ENCODE measurements around the gene PDILT.
"Not testable (repeated sequence)": the region's sequence is repeated elsewhere in the genome, so short reads cannot be mapped to it uniquely, and the experiment has no call there.

Gene PDILT

DNA sequence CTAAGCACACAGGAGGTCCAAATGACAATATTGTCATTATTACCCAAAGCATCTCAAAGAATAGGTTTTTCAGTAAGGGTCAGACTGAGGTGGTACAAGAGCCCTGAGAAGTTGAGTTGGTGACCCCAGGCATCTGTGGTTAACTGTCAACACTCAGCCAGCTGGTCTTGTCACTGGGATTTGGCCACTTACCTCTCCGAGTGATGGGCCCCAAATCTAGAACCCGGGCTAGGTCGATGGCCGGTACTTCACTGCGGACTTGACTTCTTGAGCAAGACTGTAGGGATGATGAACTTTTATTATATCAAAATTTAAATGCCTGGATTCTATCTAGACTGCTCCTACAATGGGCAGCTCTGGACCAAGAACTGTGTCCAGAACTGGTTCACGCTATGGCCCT, 88.8 kb downstream of the PDILT start:
- Histone ChIP-seq H3K4ac (ENCODE audit: low read length) (no peak overlapping the region), H3K14ac (ENCODE audit: low read length) (no peak overlapping the region), H3K18ac (ENCODE audit: low read length) (no peak overlapping the region), H4K91ac (ENCODE audit: low read depth, low read length, poor library complexity) (no peak overlapping the region), H3K4me2 (ENCODE audit: insufficient read depth, low read length, poor library complexity, severe bottlenecking) (no peak overlapping the region), H3K4me3 (ENCODE audit: low read length in 2 of 2) (no peak overlapping the region), H2BK5ac (ENCODE audit: low read length) (no peak overlapping the region), H2AFZ (ENCODE audit: low read length) (no peak overlapping the region), H2BK12ac (ENCODE audit: low read length) (no peak overlapping the region), H2AK5ac (ENCODE audit: low read depth, low read length) (no peak overlapping the region), H3K27me3 (ENCODE audit: control insufficient read depth in 3 of 3, insufficient read depth in 3 of 3, low read depth in 1 of 3, low read length in 3 of 3) (no peaks in the 10 kb centered on the region), H2BK120ac (ENCODE audit: low read depth, low read length) (no peak overlapping the region), H3K36me3 (replicated peaks in 1 of 2; ENCODE audit: control insufficient read depth in 2 of 2, insufficient read depth in 2 of 2, low read length in 2 of 2) (no peaks in the 10 kb centered on the region), H3K23ac (ENCODE audit: low read depth, low read length, poor library complexity) (no peak overlapping the region), H4K8ac (ENCODE audit: low read depth, low read length) (no peak overlapping the region), H2BK15ac (ENCODE audit: low read length) (no peak overlapping the region), H3K27ac (replicated peaks; ENCODE audit: low read length) (no peak overlapping the region), H3K9ac (ENCODE audit: low read depth, low read length, poor library complexity) (no peak overlapping the region), H3K79me1 (ENCODE audit: low read depth, low read length) (no peaks in the 10 kb centered on the region), H3K9me3 (replicated peaks in 1 of 2; ENCODE audit: control insufficient read depth in 2 of 2, insufficient read depth in 1 of 2, low read depth in 1 of 2, low read length in 2 of 2) (no peaks in the 10 kb centered on the region), H3K4me1 (ENCODE audit: control insufficient read depth in 2 of 2, insufficient read depth in 1 of 2, low read depth in 1 of 2, low read length in 2 of 2) (no peaks in the 10 kb centered on the region)
- no peak for DNase-seq (ENCODE audit: low spot score)
- no CpG with 5 or more reads among the region's 6 CpGs for WGBS, 2 donors (ENCODE audit: extremely low coverage in 2 of 2, insufficient read length in 2 of 2, insufficient replicate concordance in 1 of 2)

DNA sequence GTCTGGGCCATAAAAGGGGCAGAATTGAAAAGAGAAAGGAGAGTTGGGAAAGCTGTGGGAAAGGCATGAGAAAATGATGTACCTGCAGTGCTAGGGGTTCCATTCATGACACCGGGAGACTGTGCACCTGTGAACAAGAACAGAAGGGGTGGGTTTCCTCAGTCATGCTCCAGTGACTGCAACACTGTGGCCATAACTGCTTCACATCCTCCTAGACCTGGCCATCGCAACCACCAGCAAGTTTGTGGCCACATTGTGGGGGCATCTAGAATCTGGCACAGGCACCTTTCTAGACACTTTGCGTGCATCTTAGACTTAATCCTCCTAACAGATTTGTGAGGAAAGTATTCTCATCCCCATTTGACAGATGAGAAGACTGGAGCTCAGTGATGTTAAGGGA, 90.0 kb downstream of the PDILT start:
- H2BK120ac ChIP-seq (ENCODE audit: low read depth, low read length) = no peak overlapping the region
- no peaks in the 10 kb centered on the region for H3K79me1 ChIP-seq (ENCODE audit: low read depth, low read length)
- H3K23ac ChIP-seq (ENCODE audit: low read depth, low read length, poor library complexity) = no peak overlapping the region
- no peak overlapping the region for H4K8ac ChIP-seq (ENCODE audit: low read depth, low read length)
- no CpG with 5 or more reads among the region's 3 CpGs for WGBS, 2 donors (ENCODE audit: extremely low coverage in 2 of 2, insufficient read length in 2 of 2, insufficient replicate concordance in 1 of 2)
- H3K27me3 ChIP-seq (ENCODE audit: control insufficient read depth in 3 of 3, insufficient read depth in 3 of 3, low read depth in 1 of 3, low read length in 3 of 3) = no peaks in the 10 kb centered on the region
- H3K4ac ChIP-seq (ENCODE audit: low read length) = no peak overlapping the region
- no peak overlapping the region for H3K4me2 ChIP-seq (ENCODE audit: insufficient read depth, low read length, poor library complexity, severe bottlenecking)
- H3K4me3 ChIP-seq (ENCODE audit: low read length in 2 of 2) = no peak overlapping the region
- no peaks in the 10 kb centered on the region for H3K36me3 ChIP-seq (replicated peaks in 1 of 2; ENCODE audit: control insufficient read depth in 2 of 2, insufficient read depth in 2 of 2, low read length in 2 of 2)
- no peak overlapping the region for H2AFZ ChIP-seq (ENCODE audit: low read length)
- H3K9ac ChIP-seq (ENCODE audit: low read depth, low read length, poor library complexity) = no peak overlapping the region
- H3K14ac ChIP-seq (ENCODE audit: low read length) = no peak overlapping the region
- H3K4me1 ChIP-seq (ENCODE audit: control insufficient read depth in 2 of 2, insufficient read depth in 1 of 2, low read depth in 1 of 2, low read length in 2 of 2) = no peaks in the 10 kb centered on the region
- H2AK5ac ChIP-seq (ENCODE audit: low read depth, low read length) = no peak overlapping the region
- H3K9me3 ChIP-seq (replicated peaks in 1 of 2; ENCODE audit: control insufficient read depth in 2 of 2, insufficient read depth in 1 of 2, low read depth in 1 of 2, low read length in 2 of 2) = no peaks in the 10 kb centered on the region
- DNase-seq (ENCODE audit: low spot score) = no peak
- no peak overlapping the region for H2BK5ac ChIP-seq (ENCODE audit: low read length)
- H3K18ac ChIP-seq (ENCODE audit: low read length) = no peak overlapping the region
- no peak overlapping the region for H4K91ac ChIP-seq (ENCODE audit: low read depth, low read length, poor library complexity)
- no peak overlapping the region for H3K27ac ChIP-seq (replicated peaks; ENCODE audit: low read length)
- H2BK12ac ChIP-seq (ENCODE audit: low read length) = no peak overlapping the region
- H2BK15ac ChIP-seq (ENCODE audit: low read length) = no peak overlapping the region

DNA sequence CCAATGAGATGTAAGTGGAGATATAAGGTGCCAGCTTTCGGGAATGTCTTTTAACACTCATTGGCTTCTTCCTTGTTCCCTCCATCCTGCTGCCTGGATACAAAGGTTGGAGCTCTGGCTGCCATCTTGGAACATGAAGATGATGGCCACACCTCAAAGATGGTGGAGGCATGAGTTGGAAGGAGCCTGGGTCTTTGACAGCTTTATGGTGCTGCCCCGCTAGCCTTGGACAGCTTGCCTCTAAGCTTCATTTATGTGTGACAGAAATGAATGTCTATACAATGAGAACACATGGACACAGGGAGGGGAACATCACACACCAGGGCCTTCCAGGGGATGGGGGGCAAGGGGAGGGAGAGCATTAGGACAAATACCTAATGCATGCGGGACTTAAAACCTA, 90.8 kb downstream of the PDILT start:
- Histone ChIP-seq H3K9me3 (replicated peaks in 1 of 2; ENCODE audit: control insufficient read depth in 2 of 2, insufficient read depth in 1 of 2, low read depth in 1 of 2, low read length in 2 of 2) (no peaks in the 10 kb centered on the region), H2BK12ac (ENCODE audit: low read length) (no peak overlapping the region), H3K9ac (ENCODE audit: low read depth, low read length, poor library complexity) (no peak overlapping the region), H2AFZ (ENCODE audit: low read length) (no peak overlapping the region), H3K4ac (ENCODE audit: low read length) (no peak overlapping the region), H3K4me1 (ENCODE audit: control insufficient read depth in 2 of 2, insufficient read depth in 1 of 2, low read depth in 1 of 2, low read length in 2 of 2) (no peaks in the 10 kb centered on the region), H3K23ac (ENCODE audit: low read depth, low read length, poor library complexity) (no peak overlapping the region), H3K36me3 (replicated peaks in 1 of 2; ENCODE audit: control insufficient read depth in 2 of 2, insufficient read depth in 2 of 2, low read length in 2 of 2) (no peaks in the 10 kb centered on the region), H4K91ac (ENCODE audit: low read depth, low read length, poor library complexity) (no peak overlapping the region), H2BK120ac (ENCODE audit: low read depth, low read length) (no peak overlapping the region), H3K27ac (replicated peaks; ENCODE audit: low read length) (no peak overlapping the region), H3K14ac (ENCODE audit: low read length) (no peak overlapping the region), H3K79me1 (ENCODE audit: low read depth, low read length) (no peaks in the 10 kb centered on the region), H3K4me2 (ENCODE audit: insufficient read depth, low read length, poor library complexity, severe bottlenecking) (no peak overlapping the region), H2BK15ac (ENCODE audit: low read length) (no peak overlapping the region), H2BK5ac (ENCODE audit: low read length) (no peak overlapping the region), H4K8ac (ENCODE audit: low read depth, low read length) (no peak overlapping the region), H2AK5ac (ENCODE audit: low read depth, low read length) (no peak overlapping the region), H3K27me3 (ENCODE audit: control insufficient read depth in 3 of 3, insufficient read depth in 3 of 3, low read depth in 1 of 3, low read length in 3 of 3) (no peaks in the 10 kb centered on the region), H3K18ac (ENCODE audit: low read length) (no peak overlapping the region), H3K4me3 (ENCODE audit: low read length in 2 of 2) (no peak overlapping the region)
- no CpG with 5 or more reads among the region's 3 CpGs for WGBS, 2 donors (ENCODE audit: extremely low coverage in 2 of 2, insufficient read length in 2 of 2, insufficient replicate concordance in 1 of 2)
- DNase-seq (ENCODE audit: low spot score) = no peak

DNA sequence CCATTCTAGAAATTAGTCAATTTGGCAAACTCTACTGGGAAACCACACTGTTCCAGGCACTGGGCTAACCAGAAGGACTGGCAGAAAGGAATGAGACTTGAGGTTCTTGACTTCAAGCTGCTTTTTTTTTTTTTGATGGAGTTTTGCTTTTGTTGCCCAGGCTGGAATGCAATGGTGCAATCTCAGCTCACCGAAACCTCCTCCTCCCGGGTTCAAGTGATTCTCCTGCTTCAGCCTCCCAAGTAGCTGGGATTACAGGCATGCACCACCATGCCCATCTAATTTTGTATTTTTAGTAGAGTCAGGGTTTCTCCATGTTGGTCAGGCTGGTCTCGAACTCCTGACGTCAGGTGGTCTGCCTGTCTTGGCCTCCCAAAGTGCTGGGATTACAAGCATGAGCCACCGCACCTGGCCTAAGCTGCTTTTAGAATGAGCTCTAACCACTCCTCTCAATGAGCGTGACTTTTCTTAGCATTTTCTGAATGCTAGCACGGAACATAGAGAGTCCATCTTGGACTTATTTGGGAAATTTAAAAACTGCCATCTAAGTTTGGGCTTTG, 91.9 kb downstream of the PDILT start:
- not testable (repeated sequence) for DNase-seq (ENCODE audit: low spot score)

More for the DNA sequence above, 91.9 kb downstream of the PDILT start:
- not testable (repeated sequence) for H3K9me3 ChIP-seq (replicated peaks in 1 of 2; ENCODE audit: control insufficient read depth in 2 of 2, insufficient read depth in 1 of 2, low read depth in 1 of 2, low read length in 2 of 2); H3K4ac ChIP-seq (ENCODE audit: low read length); H3K36me3 ChIP-seq (replicated peaks in 1 of 2; ENCODE audit: control insufficient read depth in 2 of 2, insufficient read depth in 2 of 2, low read length in 2 of 2); H2BK12ac ChIP-seq (ENCODE audit: low read length); H3K79me1 ChIP-seq (ENCODE audit: low read depth, low read length); H3K27me3 ChIP-seq (ENCODE audit: control insufficient read depth in 3 of 3, insufficient read depth in 3 of 3, low read depth in 1 of 3, low read length in 3 of 3); H2BK120ac ChIP-seq (ENCODE audit: low read depth, low read length); H4K91ac ChIP-seq (ENCODE audit: low read depth, low read length, poor library complexity); H3K4me1 ChIP-seq (ENCODE audit: control insufficient read depth in 2 of 2, insufficient read depth in 1 of 2, low read depth in 1 of 2, low read length in 2 of 2); H3K9ac ChIP-seq (ENCODE audit: low read depth, low read length, poor library complexity); H3K4me3 ChIP-seq (ENCODE audit: low read length in 2 of 2); H2AFZ ChIP-seq (ENCODE audit: low read length); H3K27ac ChIP-seq (replicated peaks; ENCODE audit: low read length); H4K8ac ChIP-seq (ENCODE audit: low read depth, low read length); H2BK15ac ChIP-seq (ENCODE audit: low read length); H3K23ac ChIP-seq (ENCODE audit: low read depth, low read length, poor library complexity); H3K14ac ChIP-seq (ENCODE audit: low read length); H2BK5ac ChIP-seq (ENCODE audit: low read length); H2AK5ac ChIP-seq (ENCODE audit: low read depth, low read length); H3K4me2 ChIP-seq (ENCODE audit: insufficient read depth, low read length, poor library complexity, severe bottlenecking); H3K18ac ChIP-seq (ENCODE audit: low read length)
- WGBS, 2 donors (ENCODE audit: extremely low coverage in 2 of 2, insufficient read length in 2 of 2, insufficient replicate concordance in 1 of 2) = no CpG with 5 or more reads among the region's 7 CpGs

All from neuronal stem cell (in vitro differentiated cells).